ENCODE data around the gene AKAP17A. TPM values are rescaled to one million over a fixed set of nuclear protein-coding genes. Genes with fewer than 3 reads are reported as not detected.

The AKAP17A gene, protein sequence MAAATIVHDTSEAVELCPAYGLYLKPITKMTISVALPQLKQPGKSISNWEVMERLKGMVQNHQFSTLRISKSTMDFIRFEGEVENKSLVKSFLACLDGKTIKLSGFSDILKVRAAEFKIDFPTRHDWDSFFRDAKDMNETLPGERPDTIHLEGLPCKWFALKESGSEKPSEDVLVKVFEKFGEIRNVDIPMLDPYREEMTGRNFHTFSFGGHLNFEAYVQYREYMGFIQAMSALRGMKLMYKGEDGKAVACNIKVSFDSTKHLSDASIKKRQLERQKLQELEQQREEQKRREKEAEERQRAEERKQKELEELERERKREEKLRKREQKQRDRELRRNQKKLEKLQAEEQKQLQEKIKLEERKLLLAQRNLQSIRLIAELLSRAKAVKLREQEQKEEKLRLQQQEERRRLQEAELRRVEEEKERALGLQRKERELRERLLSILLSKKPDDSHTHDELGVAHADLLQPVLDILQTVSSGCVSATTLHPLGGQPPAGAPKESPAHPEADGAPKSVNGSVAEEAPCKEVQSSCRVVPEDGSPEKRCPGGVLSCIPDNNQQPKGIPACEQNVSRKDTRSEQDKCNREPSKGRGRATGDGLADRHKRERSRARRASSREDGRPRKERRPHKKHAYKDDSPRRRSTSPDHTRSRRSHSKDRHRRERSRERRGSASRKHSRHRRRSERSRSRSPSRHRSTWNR
- total RNA-seq = 10 to 100 TPM; 73.0 to 74.5 TPM
- 52.1 TPM for polyA plus RNA-seq

DNA sequence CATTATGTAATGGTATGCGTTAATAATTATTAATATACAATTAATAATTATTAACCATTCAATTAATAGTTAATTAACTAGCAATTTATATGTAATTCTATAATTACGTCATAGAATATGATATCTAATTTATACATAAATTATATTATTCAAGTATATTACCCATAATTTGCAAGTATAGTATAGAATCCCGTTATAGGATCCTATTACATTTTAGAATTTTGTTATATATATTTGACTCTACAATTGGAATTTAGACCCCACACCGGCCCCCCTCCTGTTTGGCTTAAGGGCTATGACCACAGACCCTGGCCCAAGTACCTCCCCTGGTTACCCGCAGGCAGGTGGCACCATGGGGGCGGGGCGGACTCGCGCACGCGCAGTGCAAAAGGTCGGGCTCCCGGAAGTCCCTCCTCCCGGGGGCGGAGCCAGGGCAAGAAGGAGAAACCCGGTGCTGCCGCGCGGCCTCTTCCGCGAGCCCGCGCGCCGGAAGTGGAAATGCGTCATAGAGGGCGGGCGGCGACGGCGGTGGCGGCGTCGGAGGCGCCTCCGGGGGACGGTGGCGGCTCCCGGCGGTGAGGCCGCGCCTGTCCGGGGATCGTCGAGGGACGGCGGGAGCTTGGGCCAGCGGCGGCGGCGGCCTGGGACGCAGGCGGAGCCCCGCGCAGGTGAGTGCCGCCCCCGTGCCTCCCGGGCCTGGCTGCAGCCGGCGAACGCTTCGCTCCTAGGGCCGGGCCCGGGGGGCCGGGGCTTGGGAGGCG, at the start of gene AKAP17A:
AKAP17A (plus strand) TSS at position 503 of the 761 bp plus-strand sequence. CDS start 1,859 bp downstream, outside the sequence.
- peaks cover 28% of the 10 kb centered on the region for H3K36me3 ChIP-seq (ENCODE audit: insufficient read depth, low read length)
- CTCF ChIA-PET = no interaction called here
- H3K27me3 ChIP-seq (ENCODE audit: insufficient read depth, low read length, poor library complexity, severe bottlenecking) = no peaks in the 10 kb centered on the region
- POLR2A ChIA-PET = no interaction called here
- H3K36me3 Mint-ChIP-seq = peaks cover 0 to 40% (median 0%) of the 10 kb centered on the region in 3 donors
- peak within 1 kb of the TSS; percentile 76 to 98 (median 95) for H3K27ac Mint-ChIP-seq
- peak within 1 kb of the TSS; percentile 90 to 98 (median 92) for H3K4me3 Mint-ChIP-seq
- peak within 1 kb of the TSS; percentile 73 for H3K4me3 ChIP-seq (ENCODE audit: low read length)
- no peaks in the 10 kb centered on the region for H3K9me3 ChIP-seq (ENCODE audit: low read length)
- peaks cover 23% of the 10 kb centered on the region for H3K4me1 ChIP-seq (ENCODE audit: insufficient read depth, low read length)
- peaks cover 27 to 48% (median 36%) of the 10 kb centered on the region in 3 donors for H3K4me1 Mint-ChIP-seq
- peak; percentile 94 to 98 (median 96) for DNase-seq
- H3K27me3 Mint-ChIP-seq = peaks cover 0 to 3% of the 10 kb centered on the region in 2 donors
- H3K9me3 Mint-ChIP-seq = no peaks in the 10 kb centered on the region
- H3K27ac ChIP-seq (ENCODE audit: low read depth, low read length) = peak within 1 kb of the TSS; percentile 76

DNA sequence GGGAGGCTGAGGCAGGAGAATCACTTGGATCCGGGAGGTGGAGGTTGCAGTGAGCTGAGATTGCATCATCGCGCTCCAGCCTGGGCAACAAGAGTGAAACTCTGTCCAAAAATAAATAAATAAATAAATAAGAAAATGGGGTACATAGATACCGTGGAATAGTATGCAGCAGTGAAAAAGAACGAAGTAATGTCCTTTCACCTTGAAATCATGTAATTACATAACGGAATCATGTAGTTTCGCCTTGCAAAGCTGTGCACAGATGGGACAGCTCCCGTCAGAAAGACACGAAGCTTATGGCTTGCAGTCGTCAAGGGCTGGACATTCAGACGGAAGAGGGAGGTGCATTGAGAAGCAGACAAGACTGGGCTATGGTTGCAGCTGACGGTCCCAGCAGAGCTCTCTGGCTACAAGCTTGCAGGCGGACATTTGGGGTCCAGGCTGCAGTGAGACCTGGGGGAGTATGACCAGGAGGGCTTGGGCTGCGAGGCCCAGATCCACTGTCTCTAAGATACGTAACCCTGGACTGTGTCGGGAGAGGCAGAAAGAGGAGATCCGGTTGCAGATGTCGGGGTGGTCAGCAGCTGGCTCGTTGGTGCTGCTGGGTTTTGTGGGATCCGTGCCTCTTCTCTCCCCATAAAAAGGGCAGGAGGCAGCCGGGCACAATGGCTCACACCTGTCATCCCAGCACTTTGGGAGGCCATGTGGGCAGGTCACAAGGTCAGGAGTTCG, 48.2 kb upstream of the AKAP17A start:
- ChIA-PET POLR2A (no interaction called here), CTCF (no interaction called here)
- peaks cover 4% of the 10 kb centered on the region for H3K4me1 ChIP-seq (ENCODE audit: insufficient read depth, low read length)
- Mint-ChIP-seq H3K9me3 (peaks cover 0 to 2% (median 0%) of the 10 kb centered on the region in 5 donors), H3K27me3 (no peaks in the 10 kb centered on the region), H3K4me3 (no peak overlapping the region), H3K36me3 (peaks cover 0 to 7% (median 7%) of the 10 kb centered on the region in 3 donors), H3K4me1 (peaks cover 6 to 13% (median 13%) of the 10 kb centered on the region in 3 donors), H3K27ac (peak overlapping the region in 2 of 8 donors; percentile 43 to 76)
- no peak overlapping the region for H3K27ac ChIP-seq (ENCODE audit: low read depth, low read length)
- DNase-seq = no peak
- H3K36me3 ChIP-seq (ENCODE audit: insufficient read depth, low read length) = no peaks in the 10 kb centered on the region
- no peaks in the 10 kb centered on the region for H3K27me3 ChIP-seq (ENCODE audit: insufficient read depth, low read length, poor library complexity, severe bottlenecking)
- H3K9me3 ChIP-seq (ENCODE audit: low read length) = no peaks in the 10 kb centered on the region
- H3K4me3 ChIP-seq (ENCODE audit: low read length) = no peak overlapping the region

DNA sequence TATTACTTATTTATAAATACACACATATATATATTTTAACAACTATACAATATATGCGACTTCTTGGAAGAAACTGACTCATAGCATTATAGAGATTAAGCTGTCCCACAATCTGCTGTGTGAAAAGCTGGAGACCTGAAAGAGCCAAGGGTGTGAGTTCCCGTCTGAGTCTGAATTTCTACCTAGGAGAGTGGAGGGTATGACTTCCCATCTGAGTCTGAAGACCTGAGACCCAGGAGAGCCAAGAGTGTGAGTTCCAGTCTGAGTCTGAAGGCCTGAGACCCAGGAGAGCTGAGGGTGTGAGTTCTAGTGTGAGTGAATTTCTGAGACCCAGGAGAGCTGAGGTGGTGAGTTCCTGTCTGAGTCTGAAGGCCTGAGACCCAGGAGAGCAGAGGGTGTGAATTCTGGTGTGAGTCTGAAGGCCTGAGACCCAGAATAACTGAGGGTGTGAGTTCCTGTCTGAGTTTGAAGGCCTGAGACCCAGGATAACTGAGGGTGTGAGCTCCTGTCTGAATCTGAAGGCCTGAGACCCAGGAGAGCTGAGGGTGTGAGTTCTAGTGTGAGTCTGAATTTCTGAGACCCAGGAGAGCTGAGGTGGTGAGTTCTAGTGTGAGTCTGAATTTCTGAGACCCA, 45.5 kb upstream of the AKAP17A start:
- Histone ChIP-seq H3K4me3 (ENCODE audit: low read length) (no peak overlapping the region), H3K27ac (ENCODE audit: low read depth, low read length) (no peak overlapping the region), H3K9me3 (ENCODE audit: low read length) (no peaks in the 10 kb centered on the region), H3K4me1 (ENCODE audit: insufficient read depth, low read length) (peaks cover 3% of the 10 kb centered on the region), H3K36me3 (ENCODE audit: insufficient read depth, low read length) (no peaks in the 10 kb centered on the region), H3K27me3 (ENCODE audit: insufficient read depth, low read length, poor library complexity, severe bottlenecking) (no peaks in the 10 kb centered on the region)
- CTCF ChIA-PET = no interaction called here
- no peaks in the 10 kb centered on the region for H3K27me3 Mint-ChIP-seq
- peaks cover 11 to 25% (median 21%) of the 10 kb centered on the region in 3 donors for H3K4me1 Mint-ChIP-seq
- H3K27ac Mint-ChIP-seq = peak overlapping the region in 6 of 8 donors; percentile 19 to 95 (median 86)
- peaks cover 0 to 7% (median 7%) of the 10 kb centered on the region in 3 donors for H3K36me3 Mint-ChIP-seq
- H3K4me3 Mint-ChIP-seq = no peak overlapping the region
- DNase-seq = no peak
- peaks cover 0 to 2% (median 0%) of the 10 kb centered on the region in 5 donors for H3K9me3 Mint-ChIP-seq
- POLR2A ChIA-PET = no interaction called here

DNA sequence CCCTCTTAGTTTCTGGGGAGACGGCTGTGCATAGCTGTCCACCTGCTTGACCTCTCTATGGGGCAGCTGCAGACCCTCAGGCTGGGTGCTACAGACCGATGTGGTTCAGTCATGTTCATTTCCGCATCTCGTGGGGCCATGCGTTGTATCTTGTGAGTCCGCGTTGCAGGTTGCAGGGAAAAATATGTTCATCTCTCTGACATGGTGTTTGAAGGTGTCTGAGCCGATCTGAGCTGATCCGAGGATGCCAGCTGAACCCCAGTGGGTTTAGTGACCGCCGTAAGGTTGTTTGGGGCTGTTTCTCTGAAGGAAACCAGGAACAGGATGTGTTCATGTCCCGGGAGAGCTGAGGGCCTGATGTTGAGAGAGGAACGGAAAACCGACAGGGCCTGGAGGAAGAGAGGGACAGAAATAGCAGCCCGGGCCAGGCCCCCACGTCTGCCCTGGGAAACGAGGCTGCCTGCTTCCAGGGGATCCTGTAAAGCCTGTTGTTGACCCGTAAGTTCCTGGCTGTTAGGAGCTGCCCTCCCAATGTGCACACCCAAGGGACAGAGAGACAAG, 44.6 kb upstream of the AKAP17A start:
- Histone ChIP-seq H3K9me3 (ENCODE audit: low read length) (no peaks in the 10 kb centered on the region), H3K4me1 (ENCODE audit: insufficient read depth, low read length) (peaks cover 11% of the 10 kb centered on the region), H3K27me3 (ENCODE audit: insufficient read depth, low read length, poor library complexity, severe bottlenecking) (no peaks in the 10 kb centered on the region), H3K27ac (ENCODE audit: low read depth, low read length) (no peak overlapping the region), H3K4me3 (ENCODE audit: low read length) (no peak overlapping the region), H3K36me3 (ENCODE audit: insufficient read depth, low read length) (no peaks in the 10 kb centered on the region)
- peaks cover 18 to 34% (median 30%) of the 10 kb centered on the region in 3 donors for H3K4me1 Mint-ChIP-seq
- H3K27me3 Mint-ChIP-seq = no peaks in the 10 kb centered on the region
- H3K27ac Mint-ChIP-seq = peak overlapping the region in 5 of 8 donors; percentile 37 to 96 (median 75)
- ChIA-PET POLR2A (no interaction called here), CTCF (no interaction called here)
- H3K36me3 Mint-ChIP-seq = peaks cover 0 to 10% (median 7%) of the 10 kb centered on the region in 3 donors
- no peak for DNase-seq
- peaks cover 0 to 5% (median 0%) of the 10 kb centered on the region in 5 donors for H3K9me3 Mint-ChIP-seq
- no peak overlapping the region for H3K4me3 Mint-ChIP-seq

DNA sequence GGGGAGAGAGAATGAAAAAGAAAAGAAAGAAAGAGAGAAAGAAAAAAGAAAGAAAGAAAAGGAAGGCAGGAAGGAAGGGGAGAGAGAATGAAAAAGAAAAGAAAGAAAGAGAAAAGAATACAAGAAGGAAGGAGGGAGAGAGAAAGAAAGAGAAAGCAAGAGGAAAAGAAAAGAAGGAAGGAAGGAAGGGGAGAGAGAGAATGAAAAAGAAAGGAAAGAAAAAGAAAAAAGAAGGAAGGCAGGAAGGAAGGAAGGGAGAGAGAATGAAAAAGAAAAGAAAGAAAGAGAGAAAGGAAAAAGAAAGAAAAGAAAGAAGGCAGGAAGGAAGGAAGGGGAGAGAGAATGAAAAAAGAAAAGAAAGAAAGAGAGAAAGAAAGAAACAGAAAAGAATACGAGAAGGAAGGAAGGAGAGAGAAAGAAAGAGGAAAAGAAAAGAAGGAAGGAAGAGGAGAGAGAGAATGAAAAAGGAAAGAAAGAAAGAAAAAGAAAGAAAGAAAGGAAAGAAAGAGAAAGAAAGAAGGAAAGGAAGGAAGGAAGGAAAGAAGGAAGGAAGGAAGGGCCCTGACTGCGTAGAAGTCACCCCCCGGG, 39.4 kb upstream of the AKAP17A start:
- Histone ChIP-seq H3K4me3 (ENCODE audit: low read length) (no peak overlapping the region), H3K27ac (ENCODE audit: low read depth, low read length) (no peak overlapping the region)
- H3K27ac Mint-ChIP-seq = peak overlapping the region; percentile 77 to 99 (median 92)

DNA sequence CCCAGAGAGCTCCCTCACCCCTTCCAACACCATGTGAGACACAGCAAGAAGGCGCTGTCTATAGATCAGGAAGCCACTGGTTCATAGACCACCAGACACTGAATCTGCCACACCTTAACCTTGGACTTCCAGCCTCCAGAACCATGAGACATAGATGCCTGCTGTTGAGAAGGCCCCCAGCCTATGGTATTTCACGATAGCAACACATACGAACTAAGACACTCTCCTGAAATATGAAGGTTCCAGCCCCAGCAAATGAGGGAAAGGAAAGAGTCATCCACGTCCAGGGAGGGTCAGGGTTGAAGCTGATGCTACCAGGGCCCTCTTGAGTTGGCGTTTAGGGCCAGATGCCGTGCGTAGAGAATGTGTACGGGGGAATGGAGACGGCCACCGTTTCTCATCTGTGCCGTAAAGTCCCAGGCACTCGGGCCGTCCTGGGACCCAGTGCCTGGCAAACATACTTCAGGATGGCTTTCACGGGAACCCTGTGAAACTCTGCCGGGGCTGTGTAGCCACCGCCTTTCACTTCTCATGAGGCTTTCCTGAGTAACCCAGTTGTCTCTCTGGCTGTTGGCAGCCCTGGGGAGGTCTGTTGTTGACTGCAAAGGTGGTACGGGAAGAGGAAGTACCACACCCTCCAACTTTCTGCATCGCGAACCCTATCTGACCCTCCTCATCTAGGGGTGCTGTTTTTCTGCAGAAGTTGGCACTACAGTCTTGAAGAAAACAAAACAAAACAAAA, 36.8 kb upstream of the AKAP17A start:
- Mint-ChIP-seq H3K27ac (peak overlapping the region; percentile 95 to 99 (median 97)), H3K4me1 (peaks cover 56 to 71% (median 62%) of the 10 kb centered on the region in 3 donors), H3K36me3 (peaks cover 1 to 16% (median 6%) of the 10 kb centered on the region in 3 donors), H3K9me3 (peaks cover 4 to 11% (median 7%) of the 10 kb centered on the region in 5 donors), H3K27me3 (no peaks in the 10 kb centered on the region), H3K4me3 (peak overlapping the region; percentile 49 to 78 (median 75))
- Histone ChIP-seq H3K27ac (ENCODE audit: low read depth, low read length) (peak overlapping the region; percentile 60), H3K4me3 (ENCODE audit: low read length) (peak overlapping the region; percentile 55), H3K27me3 (ENCODE audit: insufficient read depth, low read length, poor library complexity, severe bottlenecking) (no peaks in the 10 kb centered on the region), H3K36me3 (ENCODE audit: insufficient read depth, low read length) (no peaks in the 10 kb centered on the region), H3K9me3 (ENCODE audit: low read length) (peaks cover 11% of the 10 kb centered on the region), H3K4me1 (ENCODE audit: insufficient read depth, low read length) (peaks cover 57% of the 10 kb centered on the region)
- POLR2A ChIA-PET = no interaction called here
- CTCF ChIA-PET = no interaction called here
- peak; percentile 27 to 82 (median 78) for DNase-seq

More for the DNA sequence above, 39.4 kb upstream of the AKAP17A start:
- Mint-ChIP-seq H3K27me3 (no peaks in the 10 kb centered on the region), H3K9me3 (peaks cover 4 to 11% (median 7%) of the 10 kb centered on the region in 5 donors), H3K4me3 (peak overlapping the region in 5 of 7 donors; percentile 23 to 77 (median 58)), H3K4me1 (peaks cover 47 to 57% (median 56%) of the 10 kb centered on the region in 3 donors), H3K36me3 (peaks cover 1 to 12% (median 6%) of the 10 kb centered on the region in 3 donors)
- Histone ChIP-seq H3K9me3 (ENCODE audit: low read length) (peaks cover 11% of the 10 kb centered on the region), H3K4me1 (ENCODE audit: insufficient read depth, low read length) (peaks cover 57% of the 10 kb centered on the region), H3K27me3 (ENCODE audit: insufficient read depth, low read length, poor library complexity, severe bottlenecking) (no peaks in the 10 kb centered on the region), H3K36me3 (ENCODE audit: insufficient read depth, low read length) (no peaks in the 10 kb centered on the region)
- DNase-seq = no peak
- ChIA-PET CTCF (no interaction called here), POLR2A (no interaction called here)

Data from CD8-positive, alpha-beta memory T cell (primary cell).